ENCODE results near the gene KIDINS220. TPM values are rescaled to one million over a fixed set of nuclear protein-coding genes. Genes with fewer than 3 reads are reported as not detected.

The KIDINS220 gene
- total and polyA plus RNA-seq, 8 donors: 60.5 to 113 (median 95.0) TPM

GRCh38 chr2:8709611-8710010 is 127.8 kb downstream of the KIDINS220 start:
- no peaks in the 10 kb centered on the region for H3K36me3 ChIP-seq
- H3K27me3 ChIP-seq: no peaks in the 10 kb centered on the region
- H3K9me3 ChIP-seq: no peaks in the 10 kb centered on the region
- H3K27ac ChIP-seq: no peak overlapping the region
- no peak for TF ChIP-seq CTCF (IDR thresholded peaks at IDR 0.05)
- intact Hi-C loops (cut with DNase I): no loop called here
- ATAC-seq (no peak), DNase-seq (no peak)
- no peaks in the 10 kb centered on the region for H3K4me1 ChIP-seq
- H3K4me3 ChIP-seq: no peak overlapping the region

- no peak overlapping the region for H3K27ac ChIP-seq
- no peak for TF ChIP-seq CTCF (IDR thresholded peaks at IDR 0.05)
- no peak for ATAC-seq
- H3K9me3 ChIP-seq: no peaks in the 10 kb centered on the region
- no peak for DNase-seq
- intact Hi-C loops (cut with DNase I): no loop called here
- H3K27me3 ChIP-seq: no peaks in the 10 kb centered on the region
- H3K36me3 ChIP-seq: no peaks in the 10 kb centered on the region
- H3K4me3 ChIP-seq: no peak overlapping the region
- H3K4me1 ChIP-seq: no peaks in the 10 kb centered on the region
These were observed 132.5 kb downstream of the KIDINS220 start for GRCh38 chr2:8704906-8705305.

GRCh38 chr2:8701681-8702379 is 135.6 kb downstream of the KIDINS220 start:
- no peak for DNase-seq
- Histone ChIP-seq H3K4me1 (no peaks in the 10 kb centered on the region), H3K9me3 (peaks cover 0 to 3% of the 10 kb centered on the region in 2 donors), H3K4me3 (no peak overlapping the region), H3K27me3 (no peaks in the 10 kb centered on the region), H3K36me3 (no peaks in the 10 kb centered on the region), H3K27ac (no peak overlapping the region)
- no peak for ATAC-seq
- intact Hi-C loops (cut with DNase I): no loop called here
- no peak for TF ChIP-seq CTCF (IDR thresholded peaks at IDR 0.05)

DNA sequence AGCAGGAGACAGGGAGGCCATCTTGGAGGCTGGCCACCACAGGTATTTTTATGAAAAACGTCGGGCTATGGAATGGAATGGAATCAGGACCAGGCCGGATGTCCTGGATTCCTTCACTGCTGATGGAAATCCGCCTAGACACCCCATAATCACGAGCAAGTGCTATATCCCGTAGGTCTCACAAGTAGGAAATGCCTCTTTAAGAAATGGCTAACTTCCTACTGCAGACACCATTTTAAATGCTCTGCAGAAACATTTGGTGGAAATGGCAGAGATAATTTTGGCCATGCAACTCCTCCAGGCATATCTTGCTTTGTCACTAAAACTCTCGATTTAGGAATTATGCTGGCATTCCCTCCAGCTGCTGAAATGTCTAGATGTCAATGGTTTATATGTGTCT is 137.6 kb downstream of the KIDINS220 start:
- no peak overlapping the region for H3K4me3 ChIP-seq
- ATAC-seq: no peak
- no peaks in the 10 kb centered on the region for H3K27me3 ChIP-seq
- H3K9me3 ChIP-seq: peaks cover 0 to 3% of the 10 kb centered on the region in 2 donors
- intact Hi-C loops (cut with DNase I): no loop called here
- H3K27ac ChIP-seq: no peak overlapping the region
- DNase-seq: no peak
- no peaks in the 10 kb centered on the region for H3K4me1 ChIP-seq
- TF ChIP-seq CTCF (IDR thresholded peaks at IDR 0.05): no peak
- no peaks in the 10 kb centered on the region for H3K36me3 ChIP-seq

DNA sequence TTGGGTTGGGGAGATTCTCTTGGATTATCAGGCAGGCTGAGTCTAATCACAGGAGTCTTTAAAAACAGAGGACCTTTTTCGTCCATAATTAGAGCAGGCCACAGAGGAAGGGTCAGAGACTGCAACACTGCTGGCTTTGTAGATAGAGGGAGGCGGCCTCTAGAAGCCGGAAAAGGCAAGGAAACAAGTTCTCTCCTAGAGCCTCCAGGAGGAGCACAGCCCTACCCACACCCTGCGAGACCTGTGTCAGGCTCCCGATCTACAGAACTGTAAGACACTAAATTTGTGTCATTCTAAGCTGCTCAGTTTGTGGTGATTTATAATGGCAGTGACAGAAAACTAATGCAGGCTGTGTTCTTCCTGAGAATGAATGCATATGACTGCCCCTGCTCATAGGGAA is 140.2 kb downstream of the KIDINS220 start:
- ATAC-seq (no peak), DNase-seq (no peak)
- Histone ChIP-seq H3K27ac (no peak overlapping the region), H3K9me3 (peaks cover 0 to 3% of the 10 kb centered on the region in 2 donors), H3K4me3 (no peak overlapping the region), H3K27me3 (peaks cover 0 to 13% of the 10 kb centered on the region in 2 donors), H3K4me1 (peaks cover 3 to 8% of the 10 kb centered on the region in 2 donors), H3K36me3 (no peaks in the 10 kb centered on the region)
- no peak for TF ChIP-seq CTCF (IDR thresholded peaks at IDR 0.05)
- intact Hi-C loops (cut with DNase I): no loop called here

All from left lung (tissue), 10 donors.